Measurements from ENCODE around the gene MT1E.

GRCh38 chr16:56636616-56637413 is 11.2 kb downstream of the MT1E start:
- TF ChIP-seq, protein P1, sequence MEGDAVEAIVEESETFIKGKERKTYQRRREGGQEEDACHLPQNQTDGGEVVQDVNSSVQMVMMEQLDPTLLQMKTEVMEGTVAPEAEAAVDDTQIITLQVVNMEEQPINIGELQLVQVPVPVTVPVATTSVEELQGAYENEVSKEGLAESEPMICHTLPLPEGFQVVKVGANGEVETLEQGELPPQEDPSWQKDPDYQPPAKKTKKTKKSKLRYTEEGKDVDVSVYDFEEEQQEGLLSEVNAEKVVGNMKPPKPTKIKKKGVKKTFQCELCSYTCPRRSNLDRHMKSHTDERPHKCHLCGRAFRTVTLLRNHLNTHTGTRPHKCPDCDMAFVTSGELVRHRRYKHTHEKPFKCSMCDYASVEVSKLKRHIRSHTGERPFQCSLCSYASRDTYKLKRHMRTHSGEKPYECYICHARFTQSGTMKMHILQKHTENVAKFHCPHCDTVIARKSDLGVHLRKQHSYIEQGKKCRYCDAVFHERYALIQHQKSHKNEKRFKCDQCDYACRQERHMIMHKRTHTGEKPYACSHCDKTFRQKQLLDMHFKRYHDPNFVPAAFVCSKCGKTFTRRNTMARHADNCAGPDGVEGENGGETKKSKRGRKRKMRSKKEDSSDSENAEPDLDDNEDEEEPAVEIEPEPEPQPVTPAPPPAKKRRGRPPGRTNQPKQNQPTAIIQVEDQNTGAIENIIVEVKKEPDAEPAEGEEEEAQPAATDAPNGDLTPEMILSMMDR (IDR thresholded peaks at IDR 0.05; ENCODE audit: low read depth, low read length): no peak
- no peak for TF ChIP-seq EZH2phosphoT487 (IDR thresholded peaks at IDR 0.05; ENCODE audit: low read depth)
